Liver (tissue), 9 donors: ENCODE data around the gene TRIO. TPM values are rescaled to one million over a fixed set of nuclear protein-coding genes. Genes with fewer than 3 reads are reported as not detected.

Experiments
- DNase-seq: peaks from one replicate; pipeline ENCODE4 v3.0.0-alpha.2; 2017; ENCODE audit warnings: low spot score
- H3K27ac ChIP-seq, 2 donors: one replicate each; pipeline ENCODE4 v1.7.0; 2013; ENCODE audit warnings: inconsistent platforms in 2 of 2, low read length in 2 of 2, control low read depth in 1 of 2, low read depth in 1 of 2, mild to moderate bottlenecking in 1 of 2
- H3K27me3 ChIP-seq, 4 donors: one replicate each; pipeline versions ENCODE4 v1.6.1 to v1.7.0; 2013; ENCODE audit warnings: low read length in 3 of 4, inconsistent platforms in 1 of 4, mild to moderate bottlenecking in 1 of 4, moderate library complexity in 1 of 4; ENCODE audit not compliant: control insufficient read depth in 4 of 4, insufficient read depth in 4 of 4
- H3K36me3 ChIP-seq, 4 donors: one replicate each; pipeline versions ENCODE4 v1.6.1 to v1.7.0; 2013; ENCODE audit warnings: low read length in 3 of 4, mild to moderate bottlenecking in 3 of 4, low read depth in 1 of 4, moderate library complexity in 1 of 4; ENCODE audit not compliant: control insufficient read depth in 4 of 4, insufficient read depth in 3 of 4
- H3K4me1 ChIP-seq, 4 donors: one replicate each; pipeline versions ENCODE4 v1.6.1 to v1.7.0; 2013; ENCODE audit warnings: low read length in 3 of 4, mild to moderate bottlenecking in 3 of 4, moderate library complexity in 1 of 4; ENCODE audit not compliant: control insufficient read depth in 4 of 4, insufficient read depth in 4 of 4
- H3K4me3 ChIP-seq, 3 donors: one replicate each; pipeline versions ENCODE4 v1.6.1 to v1.7.0; 2013; ENCODE audit warnings: low read length in 3 of 3, control low read depth in 1 of 3, low read depth in 1 of 3, mild to moderate bottlenecking in 1 of 3
- H3K9ac ChIP-seq, 2 donors: one replicate each; pipeline ENCODE4 v1.7.0; 2013; ENCODE audit warnings: low read length in 2 of 2, mild to moderate bottlenecking in 2 of 2, moderate library complexity in 2 of 2, control low read depth in 1 of 2, low read depth in 1 of 2
- H3K9me3 ChIP-seq, 4 donors: one replicate each; pipeline versions ENCODE4 v1.6.1 to v1.7.0; 2013; ENCODE audit warnings: low read length in 3 of 4; ENCODE audit not compliant: control insufficient read depth in 4 of 4
- EGR1 ChIP-seq, 2 donors: IDR thresholded peaks; 2 replicates each; pipeline ENCODE4 v1.6.1; 2016 to 2018; ENCODE audit warnings: antibody characterized with exemption in 2 of 2, low read depth in 2 of 2
- FOXA2 ChIP-seq: IDR thresholded peaks from 2 replicates; pipeline ENCODE4 v1.6.1; 2016; ENCODE audit warnings: antibody characterized with exemption
- GABPA ChIP-seq, 2 donors: IDR thresholded peaks in 1 of 2; conservative IDR thresholded peaks in 1 of 2; 2 replicates each; pipeline ENCODE4 v1.6.1; 2016; ENCODE audit warnings: antibody characterized with exemption in 2 of 2, mild to moderate bottlenecking in 1 of 2, moderate library complexity in 1 of 2
- HNF4A ChIP-seq, 2 donors: conservative IDR thresholded peaks; 2 replicates each; pipeline ENCODE4 v1.6.1; 2016; ENCODE audit warnings: antibody characterized with exemption in 2 of 2, mild to moderate bottlenecking in 2 of 2
- HNF4G ChIP-seq: IDR thresholded peaks from 2 replicates; pipeline ENCODE4 v1.6.1; 2016; ENCODE audit warnings: antibody characterized with exemption
- JUND ChIP-seq, 2 donors: IDR thresholded peaks; 2 replicates each; pipeline ENCODE4 v1.6.1; 2016; ENCODE audit warnings: antibody characterized with exemption in 2 of 2
- NR2F2 ChIP-seq: IDR thresholded peaks from 2 replicates; pipeline ENCODE4 v1.6.1; 2016; ENCODE audit warnings: antibody characterized with exemption
- RAD21 ChIP-seq, 2 donors: IDR thresholded peaks; 2 replicates each; pipeline ENCODE4 v1.6.1; 2016; ENCODE audit warnings: antibody characterized with exemption in 2 of 2, mild to moderate bottlenecking in 2 of 2
- RXRA ChIP-seq, 2 donors: IDR thresholded peaks; 2 replicates each; pipeline ENCODE4 v1.6.1; 2017 to 2018; ENCODE audit warnings: antibody characterized with exemption in 2 of 2, mild to moderate bottlenecking in 1 of 2
- ZBTB33 ChIP-seq: IDR thresholded peaks from 2 replicates; pipeline ENCODE4 v1.6.1; 2016; ENCODE audit warnings: antibody characterized with exemption
- WGBS: extraction: QIAGEN DNeasy Blood & Tissue Kit; methylation state at CpG from one replicate; pipeline ENCODE4 v1.1.7; 2013; 5-methylcytosine and 5-hydroxymethylcytosine counted together
- polyA plus RNA-seq, 2 donors: library from polyadenylated mRNA; stranded (reverse) in 1 of 2; unstranded in 1 of 2; fragments of 200-250 nt in 1 of 2; fragments of >200 nt in 1 of 2; fragmentation: Nextera tagmentation in 1 of 2; extraction: Ambion mirVana in 1 of 2; gene quantifications; one replicate each; pipeline versions ENCODE4 v1.2.1 to v1.2.3, GENCODE V29; 2013 to 2015
- total RNA-seq, 2 donors: library from RNA; depleted of rRNA; stranded (reverse); fragments of >200 nt; gene quantifications; one replicate each; pipeline ENCODE4 v1.2.3, GENCODE V29; 2014
- TF ChIP-seq, protein P1 (sequence below): fragments of 150-350 bp; IDR thresholded peaks from 2 replicates; pipeline ENCODE4 v1.5.1; 2017; ENCODE audit warnings: improper control_type of control experiment, low read depth, low read length; ENCODE audit not compliant: missing input control
- TF ChIP-seq, protein P2 (sequence below): IDR thresholded peaks from 2 replicates; pipeline ENCODE4 v1.6.1; 2016; ENCODE audit warnings: antibody characterized with exemption
- donor health status: healthy.
- donor health status: healthy.
- donor health status: healthy.
- donor health status: healthy.
- donor health status: healthy.

The TRIO gene
- total and polyA plus RNA-seq, 4 donors, result 8.5 to 86.2 (median 16.0) TPM

GRCh38 chr5:14143841-14144585 is 871 bp downstream of the TRIO start:
- peak; percentile 38 for DNase-seq
- WGBS, result under 1% methylated on average over 85 of the region's 85 CpGs
- Histone ChIP-seq H3K9me3 (no peaks in the 10 kb centered on the region), H3K27me3 (no peaks in the 10 kb centered on the region), H3K4me1 (peaks cover 10 to 33% (median 25%) of the 10 kb centered on the region in 4 donors), H3K27ac (peak overlapping the region; percentile 90 to 92), H3K4me3 (peak overlapping the region; percentile 93 to 95 (median 94)), H3K36me3 (no peaks in the 10 kb centered on the region), H3K9ac (peak overlapping the region; percentile 73 to 77)
- TF ChIP-seq GABPA (IDR thresholded peaks at IDR 0.05 in 1 of 2, conservative IDR thresholded peaks at IDR 0.05 in 1 of 2), result no peak
- peak in 1 of 2 donors; percentile 14 for TF ChIP-seq RXRA (IDR thresholded peaks at IDR 0.05)
- TF ChIP-seq, protein P1, sequence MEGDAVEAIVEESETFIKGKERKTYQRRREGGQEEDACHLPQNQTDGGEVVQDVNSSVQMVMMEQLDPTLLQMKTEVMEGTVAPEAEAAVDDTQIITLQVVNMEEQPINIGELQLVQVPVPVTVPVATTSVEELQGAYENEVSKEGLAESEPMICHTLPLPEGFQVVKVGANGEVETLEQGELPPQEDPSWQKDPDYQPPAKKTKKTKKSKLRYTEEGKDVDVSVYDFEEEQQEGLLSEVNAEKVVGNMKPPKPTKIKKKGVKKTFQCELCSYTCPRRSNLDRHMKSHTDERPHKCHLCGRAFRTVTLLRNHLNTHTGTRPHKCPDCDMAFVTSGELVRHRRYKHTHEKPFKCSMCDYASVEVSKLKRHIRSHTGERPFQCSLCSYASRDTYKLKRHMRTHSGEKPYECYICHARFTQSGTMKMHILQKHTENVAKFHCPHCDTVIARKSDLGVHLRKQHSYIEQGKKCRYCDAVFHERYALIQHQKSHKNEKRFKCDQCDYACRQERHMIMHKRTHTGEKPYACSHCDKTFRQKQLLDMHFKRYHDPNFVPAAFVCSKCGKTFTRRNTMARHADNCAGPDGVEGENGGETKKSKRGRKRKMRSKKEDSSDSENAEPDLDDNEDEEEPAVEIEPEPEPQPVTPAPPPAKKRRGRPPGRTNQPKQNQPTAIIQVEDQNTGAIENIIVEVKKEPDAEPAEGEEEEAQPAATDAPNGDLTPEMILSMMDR, result no peak
- TF ChIP-seq FOXA2, result no peak
- no peak for TF ChIP-seq ZBTB33
- no peak for TF ChIP-seq NR2F2
- TF ChIP-seq EGR1 (IDR thresholded peaks at IDR 0.05; ENCODE audit: low read depth in 2 of 2), result peak in 1 of 2 donors; percentile 59
- TF ChIP-seq HNF4A (conservative IDR thresholded peaks at IDR 0.05), result peak in 1 of 2 donors; percentile 21
- TF ChIP-seq HNF4G, result no peak
- TF ChIP-seq, protein P2, sequence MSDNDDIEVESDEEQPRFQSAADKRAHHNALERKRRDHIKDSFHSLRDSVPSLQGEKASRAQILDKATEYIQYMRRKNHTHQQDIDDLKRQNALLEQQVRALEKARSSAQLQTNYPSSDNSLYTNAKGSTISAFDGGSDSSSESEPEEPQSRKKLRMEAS, result no peak
- no peak for TF ChIP-seq JUND (IDR thresholded peaks at IDR 0.05)

DNA sequence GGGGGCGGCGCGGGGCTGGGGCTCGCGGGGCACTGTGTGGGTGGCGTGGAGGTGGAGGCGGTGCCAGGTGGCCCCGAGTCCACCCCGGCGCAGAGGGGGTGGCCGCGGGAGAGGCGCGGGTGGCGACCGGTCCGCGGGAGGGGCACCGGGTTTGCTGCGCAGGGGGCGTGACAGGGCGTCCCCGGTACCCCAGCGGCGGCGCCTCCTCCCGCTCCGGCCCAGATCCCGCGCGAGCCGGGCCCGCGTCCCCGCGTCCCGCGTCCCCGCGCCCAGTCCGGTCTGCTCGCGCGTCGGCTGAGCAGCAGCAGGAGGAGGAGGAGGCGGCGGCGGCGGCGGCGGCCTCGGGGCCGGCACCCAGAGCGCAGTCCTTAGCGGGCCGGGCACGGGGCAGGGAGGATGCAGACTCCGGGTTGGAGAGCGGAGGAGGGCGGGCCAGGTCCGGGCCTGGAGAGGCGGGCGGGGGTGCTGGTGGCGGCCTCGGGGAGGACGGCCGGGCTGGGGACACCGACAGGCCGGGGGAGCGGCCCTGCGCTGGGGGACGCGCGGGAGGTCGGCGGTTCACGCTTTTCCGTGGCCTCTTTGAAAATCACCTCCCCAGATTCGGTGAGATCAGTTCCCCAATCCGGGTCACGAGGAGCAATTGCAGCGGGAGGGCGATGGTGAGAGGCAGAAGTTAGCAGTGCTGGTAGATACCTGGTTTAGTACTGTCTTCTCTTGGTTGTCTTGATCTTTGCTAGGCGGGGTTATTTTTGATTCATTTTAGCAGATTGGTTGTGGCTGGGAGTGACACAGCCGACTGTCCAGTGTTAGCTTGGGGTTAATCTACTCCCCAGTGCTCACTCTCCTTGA is 1.7 kb downstream of the TRIO start:
- Histone ChIP-seq H3K27me3 (no peaks in the 10 kb centered on the region), H3K27ac (peak overlapping the region; percentile 90 to 92), H3K4me1 (peaks cover 10 to 41% (median 33%) of the 10 kb centered on the region in 4 donors), H3K9me3 (no peaks in the 10 kb centered on the region), H3K9ac (peak overlapping the region in 1 of 2 donors; percentile 43), H3K36me3 (no peaks in the 10 kb centered on the region), H3K4me3 (peak overlapping the region; percentile 93 to 95 (median 94))
- under 1% methylated on average over 85 of the region's 85 CpGs for WGBS
- peak in 1 of 2 donors; percentile 11 for TF ChIP-seq RAD21 (IDR thresholded peaks at IDR 0.05)
- TF ChIP-seq NR2F2, result no peak
- no peak for TF ChIP-seq HNF4A (conservative IDR thresholded peaks at IDR 0.05)
- peak; percentile 46 for DNase-seq
